Activated CD8-positive, alpha-beta memory T cell treated with anti-CD3 and anti-CD28 coated beads, Interleukin-2, amount 50 U/mL, for 48 hours (primary cell): Measurements from ENCODE around the gene TPSAB1.

Source experiments
- DNase-seq: peaks from one replicate; pipeline ENCODE4 v3.0.0-alpha.2; 2020

The TPSAB1 gene

GRCh38 chr16:1211451-1212268 lies 28.8 kb upstream of the TPSAB1 start:
- no peak for DNase-seq

- no peak for DNase-seq
Measured at GRCh38 chr16:1212616-1213194, 27.8 kb upstream of the TPSAB1 start.

GRCh38 chr16:1213231-1213630 lies 27.3 kb upstream of the TPSAB1 start:
- no peak for DNase-seq

GRCh38 chr16:1213796-1214372 lies 26.6 kb upstream of the TPSAB1 start:
- DNase-seq = no peak

GRCh38 chr16:1214719-1215118 lies 25.8 kb upstream of the TPSAB1 start:
- DNase-seq = no peak

- DNase-seq = no peak
Measured at GRCh38 chr16:1215574-1216295, 24.8 kb upstream of the TPSAB1 start.

GRCh38 chr16:1216296-1216619 lies 24.2 kb upstream of the TPSAB1 start:
- DNase-seq = no peak

GRCh38 chr16:1216681-1217400 lies 23.7 kb upstream of the TPSAB1 start:
- no peak for DNase-seq

GRCh38 chr16:1217526-1217925 lies 23.0 kb upstream of the TPSAB1 start:
- no peak for DNase-seq

- DNase-seq = no peak
Measured at GRCh38 chr16:1218061-1218929, 22.2 kb upstream of the TPSAB1 start.

- no peak for DNase-seq
Measured at GRCh38 chr16:1218930-1219611, 21.4 kb upstream of the TPSAB1 start.

GRCh38 chr16:1220098-1220728 lies 20.3 kb upstream of the TPSAB1 start:
- DNase-seq = no peak

- no peak for DNase-seq
Measured at GRCh38 chr16:1220841-1221627, 19.5 kb upstream of the TPSAB1 start.

GRCh38 chr16:1221628-1222552 lies 18.6 kb upstream of the TPSAB1 start:
- no peak for DNase-seq

GRCh38 chr16:1222553-1223354 lies 17.8 kb upstream of the TPSAB1 start:
- DNase-seq = no peak

- no peak for DNase-seq
Measured at GRCh38 chr16:1223355-1224214, 16.9 kb upstream of the TPSAB1 start.

GRCh38 chr16:1224558-1224957 lies 15.9 kb upstream of the TPSAB1 start:
- DNase-seq = no peak
